GM18951 (cell line): ENCODE results near the gene OSBP.

Experiments used
- POLR2A ChIP-seq: IDR thresholded peaks from 4 replicates; pipeline ENCODE4 v1.6.1; 2011; ENCODE audit warnings: mild to moderate bottlenecking; ENCODE audit not compliant: insufficient read length, insufficient read depth; ENCODE audit errors: extremely low read depth
- in situ Hi-C: fragments of 300-500 bp; cut with MboI; formaldehyde crosslinking; loops from one replicate; pipeline ENCODE4 v1.12.0; 2022; ENCODE audit warnings: low sequenced_read_pairs, mixed read lengths, inconsistent platforms; ENCODE audit not compliant: unreplicated experiment

OSBP gene

GRCh38 chr11:59616396-59616982 lies 915 bp upstream of the OSBP start:
- in situ Hi-C loops = no loop called here

GRCh38 chr11:59615120-59615636 lies 396 bp downstream of the OSBP start:
- no peak for TF ChIP-seq POLR2A
- in situ Hi-C loops = no loop called here

More at GRCh38 chr11:59616396-59616982, 915 bp upstream of the OSBP start:
- peak; percentile 65 for TF ChIP-seq POLR2A

- TF ChIP-seq POLR2A = no peak
- in situ Hi-C loops = no loop called here
Measured at GRCh38 chr11:59614277-59615119, 1.1 kb downstream of the OSBP start.

GRCh38 chr11:59611570-59612565 lies 3.7 kb downstream of the OSBP start:
- in situ Hi-C loops = no loop called here
- TF ChIP-seq POLR2A = no peak

GRCh38 chr11:59610289-59610688 lies 5.3 kb downstream of the OSBP start:
- in situ Hi-C loops = no loop called here
- TF ChIP-seq POLR2A = no peak

- in situ Hi-C loops = no loop called here
- no peak for TF ChIP-seq POLR2A
Measured at GRCh38 chr11:59607703-59608454, 7.7 kb downstream of the OSBP start.

- in situ Hi-C loops = no loop called here
- no peak for TF ChIP-seq POLR2A
Measured at GRCh38 chr11:59602432-59602831, 13.1 kb downstream of the OSBP start.

- no peak for TF ChIP-seq POLR2A
- in situ Hi-C loops = no loop called here
Measured at GRCh38 chr11:59601788-59602187, 13.8 kb downstream of the OSBP start.

- no peak for TF ChIP-seq POLR2A
- in situ Hi-C loops = no loop called here
Measured at GRCh38 chr11:59600636-59601035, 14.9 kb downstream of the OSBP start.

GRCh38 chr11:59600234-59600633 lies 15.3 kb downstream of the OSBP start:
- TF ChIP-seq POLR2A = no peak
- in situ Hi-C loops = no loop called here

- in situ Hi-C loops = no loop called here
- TF ChIP-seq POLR2A = no peak
Measured at GRCh38 chr11:59598961-59599360, 16.6 kb downstream of the OSBP start.

GRCh38 chr11:59584294-59584693 lies 31.3 kb downstream of the OSBP start:
- no peak for TF ChIP-seq POLR2A
- in situ Hi-C loops = no loop called here

GRCh38 chr11:59582006-59582405 lies 33.6 kb downstream of the OSBP start:
- no peak for TF ChIP-seq POLR2A
- in situ Hi-C loops = no loop called here

- in situ Hi-C loops = no loop called here
- TF ChIP-seq POLR2A = no peak
Measured at GRCh38 chr11:59578369-59578768, 37.2 kb downstream of the OSBP start.
